ENCODE results near the gene VGLL1.

The VGLL1 gene

GRCh38 chrX:136496186-136496763 lies 35.7 kb upstream of the VGLL1 start (continued):
- TF ChIP-seq ZBTB11 (tag by site-specific recombination; conservative IDR thresholded peaks at IDR 0.05; ENCODE audit: low read depth) (no peak), ZNF341 (tag by site-specific recombination; IDR thresholded peaks at IDR 0.05; ENCODE audit: low read depth) (no peak), GLIS2 (tag by site-specific recombination; IDR thresholded peaks at IDR 0.05) (no peak), ZBTB44 (tag by site-specific recombination; IDR thresholded peaks at IDR 0.05) (no peak), ZNF132 (tag by site-specific recombination; IDR thresholded peaks at IDR 0.05; ENCODE audit: borderline replicate concordance) (no peak), IKZF3 (tag by site-specific recombination; IDR thresholded peaks at IDR 0.05) (no peak), ZNF155 (tag by site-specific recombination; IDR thresholded peaks at IDR 0.05) (no peak), KLF7 (tag by site-specific recombination; IDR thresholded peaks at IDR 0.05; ENCODE audit: borderline replicate concordance) (no peak), ZNF394 (tag by site-specific recombination; IDR thresholded peaks at IDR 0.05; ENCODE audit: borderline replicate concordance) (no peak), ZNF514 (tag by site-specific recombination; IDR thresholded peaks at IDR 0.05) (no peak), ZNF138 (tag by site-specific recombination; IDR thresholded peaks at IDR 0.05; ENCODE audit: borderline replicate concordance) (no peak), ZNF555 (tag by site-specific recombination; conservative IDR thresholded peaks at IDR 0.05) (no peak), GFI1B (tag by site-specific recombination; IDR thresholded peaks at IDR 0.05) (no peak), ELK4 (IDR thresholded peaks at IDR 0.05; ENCODE audit: borderline replicate concordance, low read depth, low read length) (no peak), REST (tag by site-specific recombination; IDR thresholded peaks at IDR 0.05) (no peak), ZNF624 (tag by site-specific recombination; IDR thresholded peaks at IDR 0.05) (no peak), ZNF580 (tag by site-specific recombination; IDR thresholded peaks at IDR 0.05) (0 out of 2 replicates have a peak, but pooled peaks have one; percentile 45), ZBTB17 (tag by site-specific recombination; IDR thresholded peaks at IDR 0.05) (peak; percentile 88; the same call in 1 of the 2 replicates), ZNF658 (tag by site-specific recombination; IDR thresholded peaks at IDR 0.05) (no peak), ZNF629 (tag by site-specific recombination; IDR thresholded peaks at IDR 0.05) (no peak), ZNF639 (tag by site-specific recombination; IDR thresholded peaks at IDR 0.05) (no peak), ZNF16 (tag by site-specific recombination; IDR thresholded peaks at IDR 0.05; ENCODE audit: low read depth) (no peak), ZNF23 (tag by site-specific recombination; IDR thresholded peaks at IDR 0.05; ENCODE audit: borderline replicate concordance) (no peak), ZNF350 (tag by site-specific recombination; IDR thresholded peaks at IDR 0.05) (no peak), ZNF529 (tag by site-specific recombination; IDR thresholded peaks at IDR 0.05; ENCODE audit: insufficient replicate concordance) (no peak), ZNF292 (tag by site-specific recombination; IDR thresholded peaks at IDR 0.05; ENCODE audit: borderline replicate concordance, low read depth) (no peak)

All from HEK293 (cell line).